ENCODE data around the gene VPS16.

DNA sequence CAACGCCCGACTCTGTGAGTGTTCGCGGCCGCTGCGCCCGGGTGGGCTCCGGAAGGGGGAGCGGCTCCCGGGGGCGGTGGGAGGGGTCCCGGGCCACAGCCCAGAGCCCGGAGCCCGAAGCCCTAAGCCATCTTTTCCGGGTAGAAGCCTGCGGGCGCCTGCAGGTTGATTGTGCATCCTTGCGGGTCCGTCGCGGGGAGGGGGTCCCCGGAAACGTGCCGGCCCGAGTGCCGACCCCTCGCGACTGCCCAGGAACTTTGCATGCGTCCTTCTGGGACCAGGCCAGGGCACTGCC lies 33.1 kb downstream of the VPS16 start:
- TF ChIP-seq, protein P1, sequence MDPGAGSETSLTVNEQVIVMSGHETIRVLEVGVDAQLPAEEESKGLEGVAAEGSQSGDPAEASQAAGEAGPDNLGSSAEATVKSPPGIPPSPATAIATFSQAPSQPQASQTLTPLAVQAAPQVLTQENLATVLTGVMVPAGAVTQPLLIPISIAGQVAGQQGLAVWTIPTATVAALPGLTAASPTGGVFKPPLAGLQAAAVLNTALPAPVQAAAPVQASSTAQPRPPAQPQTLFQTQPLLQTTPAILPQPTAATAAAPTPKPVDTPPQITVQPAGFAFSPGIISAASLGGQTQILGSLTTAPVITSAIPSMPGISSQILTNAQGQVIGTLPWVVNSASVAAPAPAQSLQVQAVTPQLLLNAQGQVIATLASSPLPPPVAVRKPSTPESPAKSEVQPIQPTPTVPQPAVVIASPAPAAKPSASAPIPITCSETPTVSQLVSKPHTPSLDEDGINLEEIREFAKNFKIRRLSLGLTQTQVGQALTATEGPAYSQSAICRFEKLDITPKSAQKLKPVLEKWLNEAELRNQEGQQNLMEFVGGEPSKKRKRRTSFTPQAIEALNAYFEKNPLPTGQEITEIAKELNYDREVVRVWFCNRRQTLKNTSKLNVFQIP (CRISPR knock-in tag; IDR thresholded peaks at IDR 0.05; ENCODE audit: borderline replicate concordance, low read depth), result no peak
- TF ChIP-seq, protein P2, sequence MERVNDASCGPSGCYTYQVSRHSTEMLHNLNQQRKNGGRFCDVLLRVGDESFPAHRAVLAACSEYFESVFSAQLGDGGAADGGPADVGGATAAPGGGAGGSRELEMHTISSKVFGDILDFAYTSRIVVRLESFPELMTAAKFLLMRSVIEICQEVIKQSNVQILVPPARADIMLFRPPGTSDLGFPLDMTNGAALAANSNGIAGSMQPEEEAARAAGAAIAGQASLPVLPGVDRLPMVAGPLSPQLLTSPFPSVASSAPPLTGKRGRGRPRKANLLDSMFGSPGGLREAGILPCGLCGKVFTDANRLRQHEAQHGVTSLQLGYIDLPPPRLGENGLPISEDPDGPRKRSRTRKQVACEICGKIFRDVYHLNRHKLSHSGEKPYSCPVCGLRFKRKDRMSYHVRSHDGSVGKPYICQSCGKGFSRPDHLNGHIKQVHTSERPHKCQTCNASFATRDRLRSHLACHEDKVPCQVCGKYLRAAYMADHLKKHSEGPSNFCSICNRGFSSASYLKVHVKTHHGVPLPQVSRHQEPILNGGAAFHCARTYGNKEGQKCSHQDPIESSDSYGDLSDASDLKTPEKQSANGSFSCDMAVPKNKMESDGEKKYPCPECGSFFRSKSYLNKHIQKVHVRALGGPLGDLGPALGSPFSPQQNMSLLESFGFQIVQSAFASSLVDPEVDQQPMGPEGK (CRISPR knock-in tag; IDR thresholded peaks at IDR 0.05; ENCODE audit: borderline replicate concordance), result no peak
- TF ChIP-seq ESRRG (CRISPR knock-in tag; IDR thresholded peaks at IDR 0.05) (no peak), RARB (CRISPR knock-in tag; IDR thresholded peaks at IDR 0.05) (no peak), ARNTL (CRISPR knock-in tag; IDR thresholded peaks at IDR 0.05; ENCODE audit: borderline replicate concordance, low read depth) (no peak), ISL1 (CRISPR knock-in tag; IDR thresholded peaks at IDR 0.05) (no peak), TCF4 (CRISPR knock-in tag; IDR thresholded peaks at IDR 0.05; ENCODE audit: borderline replicate concordance) (no peak), BACH2 (CRISPR knock-in tag; IDR thresholded peaks at IDR 0.05; ENCODE audit: borderline replicate concordance) (no peak), CSDC2 (CRISPR knock-in tag; IDR thresholded peaks at IDR 0.05) (no peak), ZFP3 (CRISPR knock-in tag; IDR thresholded peaks at IDR 0.05) (no peak), ZC3H10 (CRISPR knock-in tag; IDR thresholded peaks at IDR 0.05) (no peak), PPARA (CRISPR knock-in tag; IDR thresholded peaks at IDR 0.05; ENCODE audit: borderline replicate concordance) (no peak)
- TF ChIP-seq, protein P3, sequence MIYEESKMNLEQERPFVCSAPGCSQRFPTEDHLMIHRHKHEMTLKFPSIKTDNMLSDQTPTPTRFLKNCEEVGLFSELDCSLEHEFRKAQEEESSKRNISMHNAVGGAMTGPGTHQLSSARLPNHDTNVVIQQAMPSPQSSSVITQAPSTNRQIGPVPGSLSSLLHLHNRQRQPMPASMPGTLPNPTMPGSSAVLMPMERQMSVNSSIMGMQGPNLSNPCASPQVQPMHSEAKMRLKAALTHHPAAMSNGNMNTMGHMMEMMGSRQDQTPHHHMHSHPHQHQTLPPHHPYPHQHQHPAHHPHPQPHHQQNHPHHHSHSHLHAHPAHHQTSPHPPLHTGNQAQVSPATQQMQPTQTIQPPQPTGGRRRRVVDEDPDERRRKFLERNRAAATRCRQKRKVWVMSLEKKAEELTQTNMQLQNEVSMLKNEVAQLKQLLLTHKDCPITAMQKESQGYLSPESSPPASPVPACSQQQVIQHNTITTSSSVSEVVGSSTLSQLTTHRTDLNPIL (CRISPR knock-in tag; IDR thresholded peaks at IDR 0.05; ENCODE audit: low read depth), result no peak

Measured in SK-N-SH treated with all-trans-retinoic acid at 6 μM for 48 hours (cell line).